Ishikawa (cell line): ENCODE measurements around the gene TPCN1.

Experiments
- CEBPB ChIP-seq: IDR thresholded peaks from 2 replicates; pipeline ENCODE4 v1.6.1; 2012
- CREB1 ChIP-seq: IDR thresholded peaks from 2 replicates; pipeline ENCODE4 v1.6.1; 2012; ENCODE audit warnings: low read depth
- EGR1 ChIP-seq: IDR thresholded peaks from 2 replicates; pipeline ENCODE4 v1.6.1; 2012
- EP300 ChIP-seq: IDR thresholded peaks from 2 replicates; pipeline ENCODE4 v1.6.1; 2012; ENCODE audit warnings: borderline replicate concordance
- FOXM1 ChIP-seq: IDR thresholded peaks from 2 replicates; pipeline ENCODE4 v1.6.1; 2012; ENCODE audit warnings: low read depth, borderline replicate concordance
- MAX ChIP-seq: IDR thresholded peaks from 2 replicates; pipeline ENCODE4 v1.6.1; 2012
- NFIC ChIP-seq: IDR thresholded peaks from 2 replicates; pipeline ENCODE4 v1.6.1; 2012
- RAD21 ChIP-seq: IDR thresholded peaks from 2 replicates; pipeline ENCODE4 v1.6.1; 2012; ENCODE audit warnings: low read depth
- REST ChIP-seq: IDR thresholded peaks from 2 replicates; pipeline ENCODE4 v1.6.1; 2012; ENCODE audit warnings: low read depth, mild to moderate bottlenecking
- TAF1 ChIP-seq: IDR thresholded peaks from 2 replicates; pipeline ENCODE4 v1.6.1; 2012; ENCODE audit warnings: low read depth, mild to moderate bottlenecking
- TCF12 ChIP-seq: IDR thresholded peaks from 2 replicates; pipeline ENCODE4 v1.6.1; 2012; ENCODE audit warnings: low read depth
- TEAD4 ChIP-seq: IDR thresholded peaks from 2 replicates; pipeline ENCODE4 v1.6.1; 2012
- USF1 ChIP-seq: IDR thresholded peaks from 2 replicates; pipeline ENCODE4 v1.6.1; 2012
- YY1 ChIP-seq: IDR thresholded peaks from 2 replicates; pipeline ENCODE4 v1.6.1; 2012; ENCODE audit warnings: low read depth
- ZBTB7A ChIP-seq: IDR thresholded peaks from 2 replicates; pipeline ENCODE4 v1.6.1; 2012; ENCODE audit warnings: low read depth

The TPCN1 gene

GRCh38 chr12:113315358-113315757, 94.1 kb downstream of the TPCN1 start:
- TF ChIP-seq TEAD4: no peak
- TF ChIP-seq FOXM1: no peak
- TF ChIP-seq CREB1: no peak
- TF ChIP-seq RAD21: no peak
- no peak for TF ChIP-seq NFIC
- no peak for TF ChIP-seq TAF1
- no peak for TF ChIP-seq EGR1
- TF ChIP-seq YY1: no peak
- no peak for TF ChIP-seq REST
- no peak for TF ChIP-seq CEBPB
- TF ChIP-seq USF1: no peak
- no peak for TF ChIP-seq EP300
- TF ChIP-seq ZBTB7A: no peak
- no peak for TF ChIP-seq TCF12
- no peak for TF ChIP-seq MAX

GRCh38 chr12:113316155-113316554, 94.9 kb downstream of the TPCN1 start:
- no peak for TF ChIP-seq TEAD4
- TF ChIP-seq CEBPB: no peak
- no peak for TF ChIP-seq MAX
- TF ChIP-seq USF1: no peak
- no peak for TF ChIP-seq CREB1
- no peak for TF ChIP-seq ZBTB7A
- no peak for TF ChIP-seq EGR1
- TF ChIP-seq TCF12: no peak
- TF ChIP-seq RAD21: no peak
- TF ChIP-seq FOXM1: no peak
- TF ChIP-seq TAF1: no peak
- TF ChIP-seq NFIC: no peak
- no peak for TF ChIP-seq YY1
- TF ChIP-seq REST: no peak
- no peak for TF ChIP-seq EP300

GRCh38 chr12:113317122-113317521, 95.9 kb downstream of the TPCN1 start:
- no peak for TF ChIP-seq TAF1
- TF ChIP-seq MAX: no peak
- no peak for TF ChIP-seq FOXM1
- TF ChIP-seq USF1: no peak
- no peak for TF ChIP-seq NFIC
- TF ChIP-seq ZBTB7A: no peak
- no peak for TF ChIP-seq CEBPB
- TF ChIP-seq REST: no peak
- TF ChIP-seq EP300: no peak

GRCh38 chr12:113318046-113318656, 96.9 kb downstream of the TPCN1 start:
- no peak for TF ChIP-seq NFIC
- TF ChIP-seq TAF1: no peak
- no peak for TF ChIP-seq USF1
- no peak for TF ChIP-seq MAX
- no peak for TF ChIP-seq TEAD4
- TF ChIP-seq ZBTB7A: no peak
- no peak for TF ChIP-seq TCF12
- no peak for TF ChIP-seq FOXM1
- TF ChIP-seq EP300: no peak
